Prostate gland (tissue), 2 donors: Measurements from ENCODE around the gene SLC4A1.

Experiments
- POLR2A ChIP-seq: fragments of 450-650 bp; IDR thresholded peaks from one replicate; pipeline ENCODE4 v1.6.1; 2016; ENCODE audit warnings: antibody characterized with exemption, mild to moderate bottlenecking
- TF ChIP-seq, protein P1 (sequence below), 4 experiments: fragments of 200-600 bp in 2 of 4; fragments of 450-650 bp in 2 of 4; sonication (generic) in 2 of 4; IDR thresholded peaks; 1 replicate in 3 of 4; 2 replicates in 1 of 4; pipeline ENCODE4 v1.5.1; 2016 to 2019; ENCODE audit warnings: antibody characterized with exemption in 4 of 4, mild to moderate bottlenecking in 2 of 4, moderate library complexity in 2 of 4

DNA sequence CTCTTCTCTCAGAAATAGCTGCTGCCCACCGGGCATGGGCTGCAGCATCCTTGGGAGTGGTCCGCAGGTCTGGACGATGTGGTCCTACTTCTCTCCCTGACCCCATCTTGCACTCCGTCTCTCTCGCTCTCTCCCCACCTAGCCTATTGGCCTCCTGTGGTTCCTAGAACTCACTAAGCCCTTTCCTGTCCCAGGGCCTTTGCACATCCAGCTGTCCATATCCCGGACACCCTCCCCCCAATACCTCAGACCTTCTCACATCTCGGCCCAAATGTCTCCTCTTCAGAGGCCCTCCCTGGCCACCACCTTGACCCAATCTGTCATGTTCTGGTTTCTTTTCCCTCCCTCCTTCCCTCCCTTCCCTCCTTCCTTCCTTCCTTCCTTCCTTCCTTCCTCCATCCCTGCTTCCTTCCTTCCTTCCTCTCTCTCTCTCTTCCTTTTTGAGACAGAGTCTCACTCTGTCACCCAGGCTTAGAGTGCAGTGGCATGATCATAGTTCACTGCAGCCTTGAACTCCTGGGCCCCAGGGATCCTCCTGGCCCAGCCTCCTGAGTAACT, 4.5 kb downstream of the SLC4A1 start:
- TF ChIP-seq, protein P1, sequence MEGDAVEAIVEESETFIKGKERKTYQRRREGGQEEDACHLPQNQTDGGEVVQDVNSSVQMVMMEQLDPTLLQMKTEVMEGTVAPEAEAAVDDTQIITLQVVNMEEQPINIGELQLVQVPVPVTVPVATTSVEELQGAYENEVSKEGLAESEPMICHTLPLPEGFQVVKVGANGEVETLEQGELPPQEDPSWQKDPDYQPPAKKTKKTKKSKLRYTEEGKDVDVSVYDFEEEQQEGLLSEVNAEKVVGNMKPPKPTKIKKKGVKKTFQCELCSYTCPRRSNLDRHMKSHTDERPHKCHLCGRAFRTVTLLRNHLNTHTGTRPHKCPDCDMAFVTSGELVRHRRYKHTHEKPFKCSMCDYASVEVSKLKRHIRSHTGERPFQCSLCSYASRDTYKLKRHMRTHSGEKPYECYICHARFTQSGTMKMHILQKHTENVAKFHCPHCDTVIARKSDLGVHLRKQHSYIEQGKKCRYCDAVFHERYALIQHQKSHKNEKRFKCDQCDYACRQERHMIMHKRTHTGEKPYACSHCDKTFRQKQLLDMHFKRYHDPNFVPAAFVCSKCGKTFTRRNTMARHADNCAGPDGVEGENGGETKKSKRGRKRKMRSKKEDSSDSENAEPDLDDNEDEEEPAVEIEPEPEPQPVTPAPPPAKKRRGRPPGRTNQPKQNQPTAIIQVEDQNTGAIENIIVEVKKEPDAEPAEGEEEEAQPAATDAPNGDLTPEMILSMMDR (IDR thresholded peaks at IDR 0.05), result no peak
- no peak for TF ChIP-seq POLR2A
